Amygdala (tissue), 56 donors: ENCODE measurements around the gene STARD9.
"Not testable (repeated sequence)": the region's sequence is repeated elsewhere in the genome, so short reads cannot be mapped to it uniquely, and the experiment has no call there.

Source experiments
- DNase-seq, 56 donors: peaks; one replicate each; lab custom pipeline; 2025; lab: John Stamatoyannopoulos, UW

STARD9 gene

GRCh38 chr15:42621386-42621785, 46.0 kb downstream of the STARD9 start:
- no peak for DNase-seq

GRCh38 chr15:42621996-42622925, 46.9 kb downstream of the STARD9 start:
- DNase-seq: no peak

GRCh38 chr15:42623951-42624350, 48.5 kb downstream of the STARD9 start:
- DNase-seq: no peak

GRCh38 chr15:42627485-42627884, 52.1 kb downstream of the STARD9 start:
- no peak for DNase-seq

GRCh38 chr15:42628761-42629160, 53.4 kb downstream of the STARD9 start:
- DNase-seq: no peak

GRCh38 chr15:42632105-42632675, 56.8 kb downstream of the STARD9 start:
- no peak for DNase-seq

GRCh38 chr15:42640109-42640508, 64.7 kb downstream of the STARD9 start:
- no peak for DNase-seq

GRCh38 chr15:42650208-42651066, 75.0 kb downstream of the STARD9 start:
- peak in 41 of 56 donors; percentile 1 to 83 (median 25) for DNase-seq

- DNase-seq: no peak
These were observed 90.4 kb downstream of the STARD9 start for GRCh38 chr15:42665827-42666226.

- no peak for DNase-seq
These were observed 92.4 kb downstream of the STARD9 start for GRCh38 chr15:42667855-42668254.

GRCh38 chr15:42670451-42670850, 95.0 kb downstream of the STARD9 start:
- no peak for DNase-seq

- DNase-seq: peak in 9 of 56 donors; percentile 5 to 19 (median 13)
These were observed 97.0 kb downstream of the STARD9 start for GRCh38 chr15:42672444-42672843.

- DNase-seq: no peak
These were observed 99.1 kb downstream of the STARD9 start for GRCh38 chr15:42674472-42674871.

GRCh38 chr15:42675021-42675420, 99.6 kb downstream of the STARD9 start:
- no peak for DNase-seq

GRCh38 chr15:42679285-42680141, 104.1 kb downstream of the STARD9 start:
- DNase-seq: peak in 1 of 56 donors; percentile 25

GRCh38 chr15:42680142-42680482, 104.7 kb downstream of the STARD9 start:
- DNase-seq: not testable (repeated sequence)

GRCh38 chr15:42681119-42681518, 105.7 kb downstream of the STARD9 start:
- no peak for DNase-seq

- no peak for DNase-seq
These were observed 110.9 kb downstream of the STARD9 start for GRCh38 chr15:42686281-42686680.

- no peak for DNase-seq
These were observed 112.3 kb downstream of the STARD9 start for GRCh38 chr15:42687740-42688139.

- DNase-seq: no peak
These were observed 112.9 kb downstream of the STARD9 start for GRCh38 chr15:42688301-42688700.
